ENCODE data around the gene POLR2A.
"Not testable (repeated sequence)": the region's sequence is repeated elsewhere in the genome, so short reads cannot be mapped to it uniquely, and the experiment has no call there.

POLR2A gene

DNA sequence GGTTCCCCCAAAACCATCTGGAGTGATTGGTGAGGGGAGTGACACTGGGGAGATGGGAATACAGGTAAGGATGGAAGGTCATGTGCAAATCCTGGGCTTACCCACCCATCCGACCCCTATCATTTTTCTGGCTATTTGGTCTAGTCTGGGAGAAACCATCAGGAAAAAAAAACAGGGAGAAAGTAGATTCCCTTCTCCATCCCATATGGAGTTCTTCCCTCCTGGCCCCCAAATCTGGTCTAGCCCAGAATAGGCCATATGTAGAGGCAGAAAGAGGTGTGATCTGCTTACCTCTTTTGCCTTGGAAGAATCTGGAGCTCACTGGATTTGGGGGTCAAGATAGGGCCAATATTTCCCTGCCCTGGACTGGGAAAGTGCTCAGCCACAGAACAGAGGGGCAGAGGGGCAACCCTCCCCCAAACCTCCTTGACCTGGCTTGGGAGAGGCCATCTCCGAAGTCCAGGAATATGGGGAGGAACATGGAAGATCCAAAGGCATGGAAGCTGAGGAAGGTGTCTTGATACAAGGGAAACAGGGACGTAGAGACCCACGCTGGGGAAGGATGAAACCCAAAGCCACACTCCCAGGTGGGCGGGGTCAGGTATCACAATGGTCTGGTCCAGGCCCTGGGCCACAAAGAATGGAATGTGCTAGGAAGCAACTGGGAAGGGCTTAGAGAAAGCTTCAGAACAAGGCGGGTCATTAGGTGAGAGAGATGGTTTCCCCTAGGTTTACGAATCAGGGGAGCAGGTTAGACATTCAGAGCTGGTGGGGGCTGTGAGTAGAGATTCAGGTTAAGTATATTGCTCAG lies 23.1 kb upstream of the POLR2A start:
- DNase-seq: no peak

DNA sequence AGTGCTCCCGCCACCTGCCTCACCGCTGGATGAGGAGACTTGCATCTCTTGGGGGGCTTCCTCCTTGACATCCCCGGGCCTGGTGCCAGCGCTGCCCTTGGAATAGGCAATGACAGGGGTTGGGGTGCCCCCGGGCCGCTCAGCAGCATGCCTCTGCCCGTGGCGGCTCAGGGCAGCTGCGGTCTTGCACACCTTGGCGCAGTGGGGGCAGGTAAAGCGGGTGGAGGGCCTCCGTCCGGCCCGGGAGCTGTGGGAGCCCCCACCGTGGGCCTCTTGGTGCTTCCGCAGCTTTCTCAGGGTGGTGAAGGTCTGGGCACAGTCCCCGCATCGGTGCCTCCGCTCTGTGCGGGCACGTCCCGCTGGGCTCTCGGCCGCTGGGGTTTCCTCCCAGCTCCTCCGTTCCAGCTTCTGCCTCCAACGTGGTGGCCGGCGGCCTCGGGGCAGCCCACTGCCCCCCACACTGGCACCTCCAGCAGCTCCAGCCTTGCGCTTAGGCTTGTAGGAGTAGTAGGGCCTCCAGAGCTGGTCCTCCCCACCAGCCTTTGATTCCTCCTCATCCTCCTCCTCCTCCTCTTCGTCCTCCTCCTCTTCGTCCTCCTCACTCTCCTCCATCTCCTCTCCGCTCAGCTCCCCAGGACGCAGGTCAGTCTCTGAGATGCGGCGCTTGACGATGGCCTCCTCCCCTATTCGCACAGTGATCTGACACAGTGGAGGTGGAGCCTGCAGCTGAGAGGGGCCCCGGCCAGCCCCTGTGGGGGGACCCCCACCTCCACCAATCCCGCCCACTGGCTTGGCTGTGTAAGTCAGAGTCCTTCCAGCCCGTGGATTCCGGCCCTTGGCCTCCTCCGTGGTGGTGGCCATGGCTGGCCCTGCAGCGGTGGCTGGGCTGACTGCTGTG lies 21.4 kb upstream of the POLR2A start:
- no peak for DNase-seq

DNA sequence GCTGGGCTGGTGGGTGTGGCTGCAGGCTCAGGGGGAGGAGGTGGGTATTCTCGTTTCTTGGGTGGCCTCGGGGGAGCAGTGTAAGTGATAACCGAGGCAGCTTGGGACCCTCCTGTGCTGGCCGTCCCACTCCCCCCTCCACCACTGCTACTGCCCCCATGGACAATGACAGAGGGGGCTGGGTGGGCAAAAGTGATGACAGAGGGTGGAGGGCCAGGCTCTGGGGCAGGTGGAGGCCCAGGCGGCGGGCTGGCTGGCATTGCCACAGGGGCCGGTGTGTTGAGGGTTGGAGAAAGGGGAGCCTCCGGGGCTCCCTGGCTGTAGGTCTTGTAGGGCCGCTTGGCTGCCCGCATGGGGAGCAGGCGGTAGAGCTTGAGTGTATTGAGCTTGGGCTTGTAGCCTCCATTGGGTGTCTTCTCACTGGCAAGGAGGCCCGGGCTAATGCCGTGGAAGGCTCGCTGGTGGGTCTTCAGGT lies 20.8 kb upstream of the POLR2A start:
- DNase-seq: no peak

DNA sequence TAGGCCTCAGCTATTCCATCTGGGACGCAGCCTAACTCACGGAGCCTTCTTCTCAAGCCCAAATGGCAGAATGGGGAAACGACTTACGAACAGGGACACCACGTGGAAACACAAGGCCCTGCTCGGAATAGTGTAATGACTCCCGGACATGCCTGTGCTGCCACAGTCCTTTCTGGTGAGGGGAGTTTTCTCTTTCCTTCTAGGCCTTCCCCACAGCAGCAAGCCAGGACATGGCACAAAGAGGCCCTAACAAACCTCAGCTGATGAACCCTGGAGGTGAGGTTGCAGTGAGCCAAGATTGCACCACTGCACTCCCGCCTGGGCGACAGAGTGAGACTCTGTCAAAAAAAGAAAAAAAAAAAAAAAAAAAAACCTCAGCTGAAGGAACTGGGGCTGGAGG lies 20.1 kb upstream of the POLR2A start:
- DNase-seq: no peak

DNA sequence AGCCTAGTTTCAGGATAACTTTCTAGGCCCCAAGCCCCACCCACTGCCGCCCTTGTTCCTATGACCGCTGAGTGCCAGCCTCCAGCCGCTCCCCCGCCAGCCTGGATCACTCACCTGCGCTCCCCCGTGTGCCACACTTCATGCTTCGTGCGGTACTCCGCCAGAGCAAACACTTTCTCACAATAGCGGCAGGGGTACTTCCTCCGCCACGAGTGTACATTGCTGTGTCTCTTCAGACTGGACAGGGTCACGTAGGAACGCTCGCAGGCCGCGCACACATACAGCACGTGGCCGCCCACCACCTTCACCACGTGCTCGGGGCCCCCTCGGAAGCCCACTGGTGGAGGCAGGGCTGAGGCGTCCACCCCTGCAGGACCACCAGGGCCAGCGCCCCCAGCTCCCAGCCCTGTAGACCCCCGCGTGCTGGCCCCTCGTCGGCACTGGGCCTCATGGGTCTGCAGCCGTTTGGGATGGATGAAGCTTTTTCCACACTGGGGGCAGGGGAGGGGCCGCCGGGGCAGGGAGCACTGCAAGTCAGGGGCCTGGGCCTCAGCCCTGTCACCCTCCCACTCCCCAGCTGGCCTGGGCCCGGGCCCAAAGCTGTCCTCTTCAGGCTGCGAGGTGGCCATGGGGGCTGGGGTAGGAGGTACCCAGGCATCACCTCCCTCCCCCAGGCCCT lies 18.4 kb upstream of the POLR2A start:
- DNase-seq: no peak

DNA sequence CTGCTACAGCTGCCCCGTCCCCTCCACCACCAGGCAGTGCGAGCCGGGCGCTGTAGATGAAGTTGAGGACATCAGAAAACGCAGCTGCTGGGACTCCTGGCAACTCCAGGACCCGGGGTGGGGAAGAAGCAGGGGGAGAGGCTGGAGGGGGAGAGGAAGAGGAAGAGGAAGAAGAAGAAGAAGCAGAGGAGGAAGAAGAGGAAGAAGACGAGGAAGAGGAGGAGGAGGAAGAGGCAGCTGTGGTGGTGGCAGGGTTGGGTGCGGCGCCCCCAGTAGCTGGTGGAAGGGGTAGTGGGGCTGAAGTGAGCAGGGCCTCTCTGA lies 17.9 kb upstream of the POLR2A start:
- DNase-seq: no peak

DNA sequence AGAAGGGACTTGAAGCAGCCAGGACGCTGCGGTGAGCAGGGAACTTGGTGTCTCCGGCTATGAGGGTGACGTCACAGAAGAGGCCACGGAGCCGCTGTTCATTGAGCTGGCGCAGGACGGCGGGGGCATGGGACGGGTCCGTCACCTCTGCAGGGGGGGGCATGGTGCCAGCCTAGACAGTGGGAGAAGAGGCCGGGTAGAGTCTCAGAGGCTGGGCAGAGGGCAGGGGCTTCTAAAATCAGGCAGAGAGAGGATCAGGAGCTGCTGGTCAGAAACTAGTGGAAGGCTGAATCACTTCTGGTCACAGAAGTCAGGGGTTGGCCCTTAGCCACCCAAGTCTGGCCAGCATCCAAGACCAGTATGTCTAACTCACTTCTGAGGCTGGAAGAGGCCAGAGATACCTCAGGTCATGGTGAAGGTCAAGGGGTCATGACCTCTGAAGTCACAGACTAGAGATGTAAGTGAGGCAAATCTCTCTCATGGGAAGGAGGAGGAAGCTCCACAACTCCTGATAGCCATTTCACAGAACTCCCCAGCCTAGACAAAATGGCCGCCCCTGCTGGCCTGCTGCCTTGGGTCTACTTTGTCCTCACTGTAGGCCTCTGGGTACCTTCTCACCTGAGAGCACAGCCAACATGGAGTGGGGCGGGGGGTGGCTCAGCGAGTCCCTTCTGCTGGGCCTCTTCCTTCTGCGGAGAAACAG lies 17.4 kb upstream of the POLR2A start:
- no peak for DNase-seq

DNA sequence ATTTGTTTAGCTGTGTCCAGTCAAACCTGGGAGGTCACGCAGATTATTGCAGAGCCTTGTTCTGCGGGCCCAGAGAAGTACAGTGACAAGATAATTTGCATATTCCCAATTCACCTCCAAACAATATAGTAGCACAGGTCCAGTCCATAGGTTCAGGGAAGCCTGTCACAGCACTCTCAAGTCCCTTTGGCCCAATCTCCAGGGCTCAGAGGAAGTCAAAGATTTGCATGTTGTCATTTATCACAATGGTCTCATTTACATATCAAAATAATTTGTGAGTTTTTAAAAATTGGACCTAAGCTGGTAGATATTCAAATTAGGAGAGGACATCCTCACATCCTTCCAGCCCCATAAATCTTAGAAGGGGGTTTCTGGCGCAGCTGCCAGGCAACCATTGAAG lies 16.7 kb upstream of the POLR2A start:
- DNase-seq: no peak

DNA sequence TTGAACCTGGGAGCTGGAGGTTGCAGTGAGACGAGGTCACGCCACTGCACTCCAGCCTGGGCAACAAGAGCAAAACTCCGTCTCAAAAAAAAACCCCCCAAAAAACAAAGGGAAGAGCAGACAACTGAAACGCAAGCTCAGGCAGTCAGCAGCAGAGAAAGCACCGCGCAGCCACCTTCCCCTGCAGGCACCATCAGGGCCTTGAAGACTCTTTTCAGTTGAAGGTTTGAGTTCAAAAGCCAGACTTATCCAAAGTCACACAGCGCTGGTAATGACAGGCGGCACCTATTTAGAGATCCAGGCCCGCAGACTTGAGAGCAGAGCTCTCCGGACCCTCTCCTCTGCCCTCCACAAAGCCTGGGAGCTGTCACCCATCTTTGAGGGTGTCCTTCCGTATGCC lies 15.9 kb upstream of the POLR2A start:
- DNase-seq: no peak

DNA sequence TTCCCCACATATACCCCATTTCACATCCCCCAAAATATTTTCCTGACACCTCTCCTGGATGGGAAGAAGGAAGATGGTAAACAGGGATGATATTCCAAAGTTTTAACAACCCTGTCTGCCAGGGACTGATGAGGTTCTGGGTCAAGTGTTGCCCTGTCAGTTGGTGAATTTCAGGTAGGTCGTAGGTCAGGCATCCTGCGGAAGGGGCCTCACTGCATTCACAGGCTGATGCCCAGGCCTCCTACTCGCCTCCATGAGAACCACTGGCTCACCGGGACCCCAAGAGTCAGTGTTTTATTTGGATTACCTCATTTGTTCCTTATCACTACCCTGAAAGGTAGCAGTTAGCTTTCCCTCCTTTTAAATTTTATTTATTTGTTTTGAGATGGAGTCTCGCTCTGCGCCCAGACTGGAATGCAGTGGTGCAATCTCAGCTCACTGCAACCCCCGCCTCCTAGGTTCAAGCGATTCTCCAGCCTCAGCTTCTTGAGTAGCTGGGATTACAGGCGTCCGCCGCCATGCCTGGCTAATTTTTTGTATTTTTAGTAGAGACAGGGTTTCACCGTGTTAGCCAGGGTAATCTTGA lies 15.3 kb upstream of the POLR2A start:
- no peak for DNase-seq

DNA sequence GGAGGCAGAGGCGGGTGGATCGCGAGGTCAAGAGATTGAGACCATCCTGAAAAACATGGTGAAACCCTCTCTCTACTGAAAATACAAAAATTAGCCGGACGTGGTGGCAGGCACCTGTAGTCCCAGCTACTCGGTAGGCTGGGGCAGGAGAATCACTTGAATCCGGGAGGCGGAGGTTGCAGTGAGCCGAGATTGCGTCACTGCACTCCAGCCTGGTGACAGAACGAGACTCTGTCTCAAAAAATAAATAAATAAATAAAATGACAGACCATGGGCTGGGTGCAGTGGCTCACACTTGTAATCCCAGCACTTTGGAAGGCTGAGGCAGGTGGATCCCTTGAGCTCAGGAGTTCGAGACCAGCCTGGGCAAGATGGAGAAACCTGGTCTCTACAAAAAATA lies 14.3 kb upstream of the POLR2A start:
- DNase-seq: not testable (repeated sequence)

DNA sequence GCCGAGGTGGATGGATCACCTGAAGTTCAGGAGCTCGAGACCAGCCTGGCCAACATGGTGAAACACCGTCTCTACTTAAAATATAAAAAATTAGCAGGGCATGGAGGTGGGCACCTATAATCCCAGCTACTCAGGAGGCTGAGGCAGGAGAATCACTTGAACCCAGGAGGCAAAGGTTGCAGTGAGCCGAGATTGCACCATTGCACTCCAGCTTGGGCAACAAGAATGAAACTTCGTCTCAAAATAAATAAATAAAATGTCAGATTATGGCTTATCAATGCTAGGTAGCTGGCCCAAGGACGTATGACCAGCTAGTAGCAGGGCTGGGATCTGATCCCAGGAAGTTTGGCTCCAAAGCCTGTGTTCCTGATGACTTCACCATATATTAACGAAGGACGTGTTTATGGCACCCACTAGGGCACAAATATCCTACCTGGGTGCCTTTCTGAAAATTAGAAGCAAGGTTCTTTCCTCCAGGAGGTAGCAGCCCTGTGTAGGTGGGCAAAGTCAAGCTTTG lies 13.7 kb upstream of the POLR2A start:
- not testable (repeated sequence) for DNase-seq

DNA sequence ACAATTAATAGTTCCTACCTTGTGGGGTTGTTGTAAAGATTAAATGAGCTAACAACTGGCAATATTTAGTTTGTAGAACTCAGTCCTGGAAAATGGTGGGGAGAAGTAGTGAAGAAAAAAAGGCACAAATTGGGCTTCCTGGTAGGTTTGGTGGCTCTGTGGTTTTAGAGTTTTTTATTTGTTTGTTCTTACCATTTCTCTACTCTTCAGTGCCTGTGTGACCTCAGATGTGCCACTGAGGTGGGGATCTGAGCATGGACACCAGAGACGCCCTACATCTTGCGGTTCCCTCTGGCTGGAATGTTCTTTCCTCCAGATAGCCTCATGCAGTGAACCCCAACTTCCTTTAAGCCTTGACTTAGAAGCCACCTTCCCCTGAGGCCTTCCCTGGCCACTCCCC lies 12.4 kb upstream of the POLR2A start:
- DNase-seq: no peak

DNA sequence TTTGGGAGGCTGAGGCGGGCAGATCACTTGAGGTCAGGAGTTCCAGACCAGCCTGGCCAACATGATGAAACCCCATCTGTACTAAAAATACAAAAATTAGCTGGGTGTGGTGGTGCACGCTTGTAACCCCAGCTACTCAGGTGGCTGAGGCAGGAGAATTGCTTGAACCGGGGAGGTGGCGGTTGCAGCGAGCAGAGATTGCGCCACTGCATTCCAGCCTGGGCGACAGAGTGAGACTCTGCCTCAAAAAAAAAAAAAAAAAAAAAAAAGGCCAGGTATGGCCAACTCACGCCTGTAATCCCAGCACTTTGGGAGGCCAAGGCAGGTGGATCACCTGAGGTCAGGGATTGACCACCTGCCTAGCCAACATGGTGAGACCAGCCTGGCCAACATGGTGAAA lies 9.4 kb upstream of the POLR2A start:
- not testable (repeated sequence) for DNase-seq

DNA sequence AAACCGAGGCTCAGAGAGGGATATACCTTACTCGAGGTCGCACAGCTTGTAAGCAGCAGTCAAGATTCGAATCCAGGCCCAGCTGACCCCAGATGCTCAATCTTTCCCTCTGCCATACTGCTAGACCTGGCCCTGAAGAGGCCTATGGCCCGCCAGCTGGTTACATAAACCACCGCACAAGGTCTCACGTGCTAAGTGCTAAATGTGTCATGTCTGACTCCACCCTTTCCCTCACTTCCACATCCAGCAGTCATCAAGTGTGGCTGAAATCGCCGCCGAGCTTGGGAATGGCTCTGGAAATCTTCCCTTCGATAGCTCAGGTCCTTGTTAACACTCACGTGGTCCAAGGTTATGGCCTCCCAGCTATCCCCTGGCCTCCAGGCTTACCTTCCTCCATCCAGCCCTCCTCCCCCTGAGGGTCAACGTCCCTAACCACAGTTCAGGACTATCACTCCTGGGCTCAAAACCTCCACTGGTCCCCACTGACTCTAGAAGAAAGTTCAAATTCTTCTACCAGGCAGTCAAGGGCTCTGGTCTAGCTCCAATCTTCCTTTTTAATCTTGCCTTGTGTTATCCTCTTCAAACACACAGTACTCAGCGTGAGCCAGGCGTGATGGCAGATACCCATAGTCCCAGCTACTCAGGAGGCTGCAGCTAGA lies 8.3 kb upstream of the POLR2A start:
- DNase-seq: no peak

DNA sequence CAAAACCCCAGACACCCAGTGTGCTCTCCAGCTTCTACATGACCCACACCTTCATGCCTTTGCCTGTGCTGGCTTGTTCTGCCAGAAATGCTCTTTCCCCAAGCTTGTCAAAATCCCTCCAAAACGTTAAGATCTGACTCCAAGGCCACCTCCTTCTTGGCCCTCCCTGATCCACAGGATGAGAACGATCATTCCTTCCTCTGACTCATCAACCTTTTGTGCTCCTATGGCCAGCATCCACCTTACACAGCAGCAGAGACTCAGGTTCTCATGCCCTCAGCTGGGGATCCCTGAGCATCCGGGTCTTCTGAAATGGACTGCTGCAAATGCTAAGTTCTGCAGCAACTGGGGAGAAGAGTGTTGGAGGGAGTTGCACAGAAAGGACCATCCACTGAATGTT lies 7.7 kb upstream of the POLR2A start:
- no peak for DNase-seq

DNA sequence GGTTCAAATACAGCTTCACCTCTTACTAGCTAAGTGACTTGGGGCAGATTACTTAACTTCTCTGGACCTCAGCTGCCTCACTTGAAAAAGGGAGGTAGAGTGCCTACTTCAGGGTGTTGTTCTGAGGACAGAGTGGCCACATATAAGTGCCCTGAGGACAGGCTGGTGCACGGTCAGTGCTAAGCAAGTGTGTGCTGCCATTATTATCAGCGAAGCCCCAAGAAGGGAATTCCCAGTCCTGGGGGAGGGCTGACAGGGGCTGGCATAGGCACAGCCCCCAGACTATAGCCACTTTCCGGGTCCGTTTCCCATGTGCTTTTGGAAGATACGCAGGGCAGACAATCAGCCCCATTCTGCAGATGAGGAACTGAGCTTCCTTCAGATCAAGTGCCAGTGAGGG lies 7.2 kb upstream of the POLR2A start:
- no peak for DNase-seq

DNA sequence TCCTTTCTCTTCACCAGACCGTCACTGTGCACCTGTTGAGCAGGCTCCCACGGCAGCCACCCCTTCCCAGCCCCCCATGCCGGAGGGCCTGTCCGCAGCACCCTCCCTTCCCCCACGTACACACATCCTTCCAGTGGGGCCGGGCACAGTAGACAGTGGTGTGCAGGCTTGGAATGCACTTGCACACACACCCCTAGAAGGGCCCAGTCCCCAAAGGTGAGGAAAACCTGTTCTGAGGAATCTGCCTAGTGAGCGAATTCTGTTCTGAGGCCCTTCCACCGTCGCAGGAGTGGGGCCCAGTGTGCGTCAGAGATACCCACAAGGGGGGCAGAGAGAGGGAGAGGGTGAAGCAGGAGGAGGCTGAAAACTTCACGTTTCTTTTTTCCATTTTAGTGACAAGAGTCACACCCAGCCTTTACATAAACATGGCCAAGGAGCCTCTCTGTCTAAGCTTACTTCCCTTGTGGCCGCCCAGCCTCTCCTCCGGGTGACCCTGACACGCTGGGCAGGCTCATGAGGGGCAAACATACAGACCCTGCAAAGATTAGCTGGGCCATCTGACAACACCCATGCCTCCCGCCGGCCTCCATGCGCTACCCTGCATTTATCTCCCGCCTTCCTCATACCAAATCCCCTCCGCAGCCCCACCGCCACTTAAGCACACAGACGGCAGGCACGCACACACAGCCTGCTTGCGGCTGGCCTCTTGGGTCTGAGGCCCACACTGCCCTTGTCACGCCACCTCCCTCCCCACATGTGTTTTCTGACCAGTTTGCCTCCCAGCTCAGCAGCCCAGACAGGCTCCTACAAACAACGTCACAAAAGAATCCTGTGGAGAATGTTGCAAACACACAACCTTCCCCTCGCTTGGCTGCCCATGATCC lies 6.5 kb upstream of the POLR2A start:
- DNase-seq: no peak

DNA sequence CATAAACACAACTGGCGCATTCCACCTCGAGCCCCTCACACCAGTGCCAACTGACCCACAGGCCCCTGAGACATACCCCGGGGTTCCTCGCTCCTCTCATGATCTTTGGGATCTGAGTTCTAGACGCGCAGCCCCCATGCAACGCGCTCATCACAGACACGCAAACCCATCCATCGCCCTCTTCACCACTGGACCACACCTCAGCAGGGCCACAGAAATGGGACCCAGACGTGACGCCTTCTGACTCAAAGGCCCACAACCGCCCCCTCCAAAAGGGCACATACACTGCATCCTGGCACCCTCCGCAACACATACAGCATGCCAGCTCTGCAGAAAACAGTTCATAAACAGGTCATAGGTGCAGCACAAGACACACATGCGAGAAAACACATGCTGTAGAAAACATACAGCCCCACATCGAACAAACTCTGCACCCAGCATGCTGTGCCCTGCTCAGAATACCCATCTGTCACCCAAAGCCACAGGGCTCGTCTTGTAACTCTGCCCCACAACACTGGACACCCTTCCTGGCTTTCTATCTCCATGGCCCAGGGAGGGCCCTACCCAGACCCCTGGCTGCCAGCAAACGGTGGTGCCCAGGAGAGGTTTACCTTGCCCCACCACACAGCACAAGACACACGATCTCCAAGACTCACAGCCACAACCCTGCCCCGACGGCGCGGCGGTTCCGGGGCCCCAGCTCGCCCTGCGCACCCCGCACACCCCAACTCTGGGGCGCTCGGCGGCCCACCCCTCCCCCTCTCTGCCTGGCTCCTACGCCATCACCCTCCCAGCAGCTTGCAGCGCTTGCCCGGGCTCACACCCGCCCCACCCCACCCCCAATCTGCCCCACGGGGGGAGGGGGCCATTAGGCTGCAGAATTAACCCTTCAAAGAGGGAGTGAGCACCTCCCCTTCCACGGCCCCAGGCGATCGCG lies 5.6 kb upstream of the POLR2A start:
- DNase-seq: no peak

All from NCI-H510A treated with DMSO at 0.1 percent for 48 hours (cell line).